Neutrophil (primary cell): ENCODE results near the gene SKAP1.
"Not testable (repeated sequence)": the region's sequence is repeated elsewhere in the genome, so short reads cannot be mapped to it uniquely, and the experiment has no call there.

Experiments used
- H3K27ac ChIP-seq: fragments of 200-600 bp; sonication (generic); 2 replicates; pipeline ENCODE4 v1.5.1; 2016; ENCODE audit warnings: mild to moderate bottlenecking, moderate library complexity
- H3K27me3 ChIP-seq: fragments of 200-600 bp; sonication (generic); 2 replicates; pipeline ENCODE4 v1.6.0; 2016; ENCODE audit warnings: mild to moderate bottlenecking
- H3K36me3 ChIP-seq: fragments of 200-600 bp; sonication (generic); 2 replicates; pipeline ENCODE4 v1.5.1; 2017
- H3K4me1 ChIP-seq, 2 experiments: fragments of 200-600 bp in 1 of 2; sonication (generic) in 1 of 2; 1 replicate in 1 of 2; 2 replicates in 1 of 2; pipeline versions ENCODE4 v1.5.1 to v1.6.1; 2013 to 2016; ENCODE audit warnings: low read depth in 1 of 2, low read length in 1 of 2, mild to moderate bottlenecking in 1 of 2, moderate library complexity in 1 of 2; ENCODE audit not compliant: control insufficient read depth in 1 of 2, insufficient read depth in 1 of 2
- H3K4me3 ChIP-seq, 2 experiments: fragments of 200-600 bp in 1 of 2; sonication (generic) in 1 of 2; 1 replicate in 1 of 2; 2 replicates in 1 of 2; pipeline ENCODE4 v1.5.1; 2013 to 2016; ENCODE audit warnings: low read depth in 1 of 2, low read length in 1 of 2, mild to moderate bottlenecking in 1 of 2, moderate library complexity in 1 of 2
- H3K9me3 ChIP-seq: fragments of 200-600 bp; sonication (generic); 2 replicates; pipeline ENCODE4 v1.5.1; 2016
- TF ChIP-seq, protein P1 (sequence below): fragments of 200-600 bp; sonication (generic); IDR thresholded peaks from 2 replicates; pipeline ENCODE4 v1.5.1; 2016; ENCODE audit warnings: antibody characterized with exemption

SKAP1 gene

DNA sequence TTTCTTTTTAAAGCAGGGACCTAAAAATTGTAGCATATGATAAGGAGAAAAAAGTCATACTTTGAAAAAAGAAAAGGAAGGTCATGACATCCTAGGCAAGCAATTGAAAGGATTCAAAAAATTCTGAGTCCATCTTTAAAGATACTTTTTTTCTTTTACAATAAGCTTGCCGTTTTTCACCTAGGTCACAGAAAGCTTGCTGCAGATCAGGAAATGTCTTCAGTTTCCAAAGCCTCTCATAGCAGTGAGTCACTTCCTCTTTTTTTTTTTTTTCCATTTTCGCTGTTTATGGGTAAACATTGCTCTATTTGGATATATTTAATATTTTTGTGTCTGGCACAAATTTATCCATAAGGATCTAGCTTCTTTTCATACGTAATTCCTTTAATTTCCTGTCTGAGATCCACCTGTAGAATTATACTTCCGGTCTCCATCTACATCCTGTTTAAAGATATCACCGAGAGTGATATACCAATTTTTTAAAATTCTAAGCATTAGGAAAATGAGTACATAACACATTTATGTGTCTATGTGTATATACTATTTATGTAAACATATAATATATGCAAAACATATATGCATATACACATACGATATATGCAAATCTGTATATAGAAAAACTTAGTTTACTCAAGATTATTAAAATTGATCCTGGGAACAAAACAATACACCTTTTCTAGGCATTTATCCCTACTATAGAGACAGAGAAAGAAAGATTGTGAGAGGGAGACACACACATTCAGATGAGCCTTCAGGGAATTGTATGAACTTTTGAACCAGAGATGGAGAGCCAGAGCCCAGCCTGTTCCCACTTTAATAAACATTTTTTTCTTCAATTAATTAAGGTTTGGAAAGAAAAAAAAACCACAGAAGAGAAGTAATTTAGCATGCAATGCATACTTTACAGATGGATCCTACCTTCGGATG, 134.4 kb downstream of the SKAP1 start:
- no peak overlapping the region for H3K4me3 ChIP-seq
- no peak overlapping the region for H3K27ac ChIP-seq
- TF ChIP-seq, protein P1, sequence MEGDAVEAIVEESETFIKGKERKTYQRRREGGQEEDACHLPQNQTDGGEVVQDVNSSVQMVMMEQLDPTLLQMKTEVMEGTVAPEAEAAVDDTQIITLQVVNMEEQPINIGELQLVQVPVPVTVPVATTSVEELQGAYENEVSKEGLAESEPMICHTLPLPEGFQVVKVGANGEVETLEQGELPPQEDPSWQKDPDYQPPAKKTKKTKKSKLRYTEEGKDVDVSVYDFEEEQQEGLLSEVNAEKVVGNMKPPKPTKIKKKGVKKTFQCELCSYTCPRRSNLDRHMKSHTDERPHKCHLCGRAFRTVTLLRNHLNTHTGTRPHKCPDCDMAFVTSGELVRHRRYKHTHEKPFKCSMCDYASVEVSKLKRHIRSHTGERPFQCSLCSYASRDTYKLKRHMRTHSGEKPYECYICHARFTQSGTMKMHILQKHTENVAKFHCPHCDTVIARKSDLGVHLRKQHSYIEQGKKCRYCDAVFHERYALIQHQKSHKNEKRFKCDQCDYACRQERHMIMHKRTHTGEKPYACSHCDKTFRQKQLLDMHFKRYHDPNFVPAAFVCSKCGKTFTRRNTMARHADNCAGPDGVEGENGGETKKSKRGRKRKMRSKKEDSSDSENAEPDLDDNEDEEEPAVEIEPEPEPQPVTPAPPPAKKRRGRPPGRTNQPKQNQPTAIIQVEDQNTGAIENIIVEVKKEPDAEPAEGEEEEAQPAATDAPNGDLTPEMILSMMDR: no peak
- peaks cover 72% of the 10 kb centered on the region for H3K27me3 ChIP-seq
- H3K9me3 ChIP-seq: no peaks in the 10 kb centered on the region
- no peaks in the 10 kb centered on the region for H3K36me3 ChIP-seq
- H3K4me1 ChIP-seq: peaks cover 0 to 4% of the 10 kb centered on the region in 2 experiments

DNA sequence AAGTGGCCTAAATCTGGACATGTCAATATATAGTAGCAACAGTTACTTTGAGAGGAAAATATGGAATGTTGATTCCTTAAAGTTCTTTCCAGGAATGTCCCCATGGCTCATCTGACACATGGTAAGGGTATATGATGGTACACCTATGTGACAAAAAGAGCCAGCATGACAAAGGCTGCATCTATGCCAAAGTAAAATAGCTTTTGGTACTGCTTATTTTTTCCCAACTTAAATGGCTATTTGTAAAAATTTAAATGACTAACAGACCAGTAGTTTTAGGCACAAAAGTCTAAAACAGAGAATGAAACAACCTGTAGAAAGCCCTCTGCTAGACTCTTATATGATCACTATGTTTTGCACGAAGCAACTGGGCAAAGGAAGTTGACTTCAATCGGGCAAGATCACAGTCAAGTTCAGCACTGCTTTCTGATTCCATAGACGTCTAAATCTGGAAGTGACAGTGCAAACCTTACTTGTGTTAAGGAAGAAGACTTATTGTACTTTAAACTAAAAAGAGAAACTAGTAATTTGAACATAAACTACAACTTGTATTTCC, 135.1 kb downstream of the SKAP1 start:
- no peaks in the 10 kb centered on the region for H3K36me3 ChIP-seq

DNA sequence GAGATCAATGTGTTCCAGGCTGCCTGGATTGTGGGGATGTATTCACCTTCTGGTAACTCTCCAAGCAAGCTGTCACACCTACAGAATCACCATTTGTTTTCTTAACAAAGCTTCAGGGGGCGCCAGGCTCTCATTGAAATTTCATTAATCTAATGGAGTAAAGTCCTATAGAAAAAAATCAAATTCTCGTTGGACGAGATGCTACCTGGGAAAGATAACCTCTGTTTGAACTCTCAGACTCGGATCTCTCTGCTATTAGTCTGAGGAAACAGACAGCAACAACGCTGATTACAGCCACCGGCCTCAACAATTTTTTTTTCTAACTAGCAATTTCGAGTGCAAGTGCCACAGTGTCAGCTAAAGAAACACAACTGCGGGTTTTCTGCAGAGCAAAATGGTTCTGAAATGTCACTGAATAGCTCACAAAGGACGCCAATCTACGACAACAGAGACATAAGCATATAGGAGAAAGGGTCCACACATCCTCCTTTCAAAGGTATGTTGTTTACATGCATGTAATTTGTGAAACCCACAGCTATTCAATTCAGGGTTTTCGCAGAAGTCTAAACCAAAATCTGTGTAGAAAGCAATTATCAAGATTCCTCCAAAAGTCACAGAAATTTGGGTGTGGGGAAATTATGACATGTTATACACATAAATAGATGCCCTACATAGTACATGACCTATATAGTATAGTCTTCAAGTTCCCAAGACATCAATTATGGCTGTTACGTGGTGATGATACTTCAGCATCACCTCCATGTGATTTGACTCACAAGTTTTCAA, 135.8 kb downstream of the SKAP1 start:
- peaks cover 70% of the 10 kb centered on the region for H3K27me3 ChIP-seq
- H3K4me1 ChIP-seq: peaks cover 0 to 4% of the 10 kb centered on the region in 2 experiments
- TF ChIP-seq, protein P1: no peak
- no peaks in the 10 kb centered on the region for H3K36me3 ChIP-seq
- H3K27ac ChIP-seq: no peak overlapping the region
- H3K4me3 ChIP-seq: no peak overlapping the region
- no peaks in the 10 kb centered on the region for H3K9me3 ChIP-seq

More for the DNA sequence above, 135.1 kb downstream of the SKAP1 start:
- TF ChIP-seq, protein P1: no peak
- no peaks in the 10 kb centered on the region for H3K9me3 ChIP-seq
- peaks cover 73% of the 10 kb centered on the region for H3K27me3 ChIP-seq
- no peak overlapping the region for H3K27ac ChIP-seq
- peaks cover 0 to 4% of the 10 kb centered on the region in 2 experiments for H3K4me1 ChIP-seq
- no peak overlapping the region for H3K4me3 ChIP-seq

DNA sequence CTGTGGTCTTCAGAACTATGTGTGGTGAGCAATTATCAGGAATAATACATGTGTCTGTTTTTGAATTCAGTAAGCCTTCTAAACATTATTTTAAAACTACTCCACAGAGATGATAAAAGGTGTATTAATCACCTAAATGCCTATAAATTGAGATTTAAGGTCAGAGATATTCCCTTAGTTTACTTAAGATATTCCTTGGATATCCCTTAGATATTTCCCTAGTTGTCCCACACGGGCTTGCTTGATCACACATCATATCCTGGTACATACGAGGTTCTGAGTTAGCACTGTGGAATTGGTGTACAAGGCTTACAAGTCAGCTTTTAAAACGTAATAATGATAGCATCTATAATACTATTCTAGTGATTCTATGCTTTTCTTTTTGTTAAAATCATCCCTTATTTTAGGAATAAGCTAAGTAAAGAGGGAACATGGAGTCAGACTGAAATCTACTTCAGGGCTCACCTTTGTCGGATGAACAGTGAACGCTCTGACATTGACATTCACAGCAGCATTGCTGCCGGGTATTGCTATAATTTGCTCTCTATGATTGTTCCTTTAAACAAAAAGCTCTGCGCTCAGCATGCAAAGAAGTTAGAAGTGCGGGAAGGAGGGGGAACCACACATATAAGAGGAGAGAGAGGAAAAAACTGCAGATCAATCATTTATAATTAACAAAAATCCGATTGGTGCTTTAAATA, 136.5 kb downstream of the SKAP1 start:
- H3K4me3 ChIP-seq: no peak overlapping the region
- no peaks in the 10 kb centered on the region for H3K36me3 ChIP-seq
- TF ChIP-seq, protein P1: no peak
- H3K4me1 ChIP-seq: peaks cover 0 to 4% of the 10 kb centered on the region in 2 experiments
- no peaks in the 10 kb centered on the region for H3K9me3 ChIP-seq
- H3K27me3 ChIP-seq: peaks cover 70% of the 10 kb centered on the region
- H3K27ac ChIP-seq: no peak overlapping the region

DNA sequence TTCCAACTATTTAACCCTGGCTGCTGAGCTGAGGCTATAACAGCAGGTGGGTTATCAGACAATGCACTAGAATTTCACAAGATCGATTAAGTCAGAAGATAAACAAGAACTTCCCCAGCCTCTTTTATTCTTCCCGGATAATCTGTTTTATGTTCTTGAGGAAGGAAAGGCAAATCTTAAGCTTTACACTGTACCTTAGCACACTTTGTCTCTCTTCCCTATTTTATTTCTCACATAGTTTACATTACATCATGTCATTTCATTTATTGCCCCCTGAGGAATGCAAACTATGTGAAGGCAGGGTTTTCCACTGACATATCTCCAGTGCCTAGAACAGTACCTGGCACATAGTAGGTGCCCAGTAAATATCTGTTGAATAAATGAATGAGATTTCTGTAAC, 139.6 kb downstream of the SKAP1 start:
- no peaks in the 10 kb centered on the region for H3K36me3 ChIP-seq
- TF ChIP-seq, protein P1: no peak
- H3K27ac ChIP-seq: no peak overlapping the region
- peaks cover 0 to 2% of the 10 kb centered on the region in 2 experiments for H3K4me1 ChIP-seq
- H3K4me3 ChIP-seq: no peak overlapping the region
- peaks cover 66% of the 10 kb centered on the region for H3K27me3 ChIP-seq
- no peaks in the 10 kb centered on the region for H3K9me3 ChIP-seq

DNA sequence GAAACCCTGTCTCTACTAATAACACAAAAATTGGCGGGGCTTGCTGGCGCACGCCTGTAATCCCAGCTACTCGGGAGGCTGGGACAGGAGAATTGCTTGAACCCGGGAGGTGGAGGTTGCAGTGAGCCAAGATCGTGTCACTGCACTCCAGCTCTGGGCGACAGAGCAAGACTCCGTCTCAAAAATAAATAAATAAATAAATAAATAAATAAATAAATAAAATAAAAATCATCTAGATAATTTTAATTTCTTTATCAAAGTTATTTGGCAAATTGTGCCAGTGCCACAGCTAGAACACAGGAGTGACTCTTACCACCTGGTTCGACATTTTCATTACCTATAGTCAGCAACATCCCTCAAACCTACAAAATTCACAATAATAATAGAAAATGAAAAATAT, 143.1 kb downstream of the SKAP1 start:
- H3K4me1 ChIP-seq, H3K27ac ChIP-seq, H3K4me3 ChIP-seq, H3K36me3 ChIP-seq, H3K9me3 ChIP-seq: not testable (repeated sequence)
- H3K27me3 ChIP-seq: peaks cover 43% of the 10 kb centered on the region
